Measurements from ENCODE around the gene TPCN1. TPM values are rescaled to one million over a fixed set of nuclear protein-coding genes. Genes with fewer than 3 reads are reported as not detected.

TPCN1 gene
- total RNA-seq, 1 donor from 2014 or later: 27.9 TPM

DNA sequence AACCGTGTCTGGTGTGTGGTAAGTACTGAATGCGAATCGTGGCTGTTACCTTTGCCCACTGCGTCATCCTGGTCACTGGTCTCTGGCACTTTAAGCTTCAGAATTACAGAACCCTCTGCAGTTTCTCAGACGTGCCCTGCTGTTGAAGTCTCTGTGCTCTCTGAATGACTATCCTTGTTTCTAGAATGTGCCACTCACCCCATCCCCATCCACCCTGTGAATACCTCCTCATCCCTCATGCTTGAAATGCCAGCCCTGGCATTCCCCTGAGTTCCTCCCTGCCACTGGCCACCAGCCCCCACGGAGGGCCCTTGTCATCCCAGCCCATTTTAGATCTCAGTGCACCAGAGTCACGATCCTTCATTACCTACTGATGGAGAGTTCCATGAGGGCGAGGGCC lies 21.3 kb downstream of the TPCN1 start:
- no peak for FAIRE-seq
- Histone ChIP-seq H3K36me3 (ENCODE audit: insufficient read depth, low read length) (no peaks in the 10 kb centered on the region), H3K9me3 (ENCODE audit: insufficient read depth, low read depth, low read length) (no peaks in the 10 kb centered on the region), H3K79me2 (ENCODE audit: insufficient read depth, low read length) (peaks cover 3% of the 10 kb centered on the region), H3K4me3 (ENCODE audit: insufficient read depth, low read depth, low read length) (no peak overlapping the region), H2AFZ (ENCODE audit: low read depth, low read length) (no peak overlapping the region), H3K4me2 (ENCODE audit: low read length) (peak overlapping the region; percentile 66), H3K27ac (ENCODE audit: low read depth, low read length) (peak overlapping the region; percentile 90), H4K20me1 (ENCODE audit: insufficient read depth, low read length) (no peaks in the 10 kb centered on the region), H3K27me3 (ENCODE audit: insufficient read depth, low read length) (no peaks in the 10 kb centered on the region), H3K4me1 (ENCODE audit: insufficient read depth, low read length) (peaks cover 53% of the 10 kb centered on the region), H3K9ac (ENCODE audit: low read length) (peak overlapping the region; percentile 72)
- Mint-ChIP-seq H3K4me1 (ENCODE audit: low read depth, unreplicated experiment) (peaks cover 29% of the 10 kb centered on the region), H3K4me3 (ENCODE audit: unreplicated experiment) (peak overlapping the region; percentile 66), H3K27me3 (ENCODE audit: low read depth, unreplicated experiment) (no peaks in the 10 kb centered on the region), H3K27ac (ENCODE audit: unreplicated experiment) (peak overlapping the region; percentile 74), H3K36me3 (ENCODE audit: low read depth, unreplicated experiment) (peaks cover 13% of the 10 kb centered on the region), H3K9me3 (ENCODE audit: unreplicated experiment) (no peaks in the 10 kb centered on the region)
- TF ChIP-seq EZH2 (IDR thresholded peaks at IDR 0.05; ENCODE audit: insufficient read depth, low read length) (no peak), CTCF (IDR thresholded peaks at IDR 0.05; ENCODE audit: insufficient read depth, low read depth, low read length) (no peak)
- no peak for DNase-seq (ENCODE audit: low read depth)

GRCh38 chr12:113244047-113244460 lies 22.8 kb downstream of the TPCN1 start:
- Mint-ChIP-seq H3K4me1 (ENCODE audit: low read depth, unreplicated experiment) (peaks cover 29% of the 10 kb centered on the region), H3K27ac (ENCODE audit: unreplicated experiment) (no peak overlapping the region), H3K9me3 (ENCODE audit: unreplicated experiment) (no peaks in the 10 kb centered on the region), H3K27me3 (ENCODE audit: low read depth, unreplicated experiment) (no peaks in the 10 kb centered on the region), H3K36me3 (ENCODE audit: low read depth, unreplicated experiment) (peaks cover 11% of the 10 kb centered on the region), H3K4me3 (ENCODE audit: unreplicated experiment) (no peak overlapping the region)
- Histone ChIP-seq H3K79me2 (ENCODE audit: insufficient read depth, low read length) (peaks cover 3% of the 10 kb centered on the region), H3K36me3 (ENCODE audit: insufficient read depth, low read length) (no peaks in the 10 kb centered on the region), H3K4me1 (ENCODE audit: insufficient read depth, low read length) (peaks cover 51% of the 10 kb centered on the region), H3K9ac (ENCODE audit: low read length) (peak overlapping the region; percentile 21), H3K27me3 (ENCODE audit: insufficient read depth, low read length) (no peaks in the 10 kb centered on the region), H3K4me3 (ENCODE audit: insufficient read depth, low read depth, low read length) (no peak overlapping the region), H4K20me1 (ENCODE audit: insufficient read depth, low read length) (no peaks in the 10 kb centered on the region), H3K27ac (ENCODE audit: low read depth, low read length) (no peak overlapping the region), H2AFZ (ENCODE audit: low read depth, low read length) (no peak overlapping the region), H3K4me2 (ENCODE audit: low read length) (no peak overlapping the region), H3K9me3 (ENCODE audit: insufficient read depth, low read depth, low read length) (no peaks in the 10 kb centered on the region)
- no peak for DNase-seq (ENCODE audit: low read depth)
- FAIRE-seq: no peak
- no peak for TF ChIP-seq CTCF (IDR thresholded peaks at IDR 0.05; ENCODE audit: insufficient read depth, low read depth, low read length)
- no peak for TF ChIP-seq EZH2 (IDR thresholded peaks at IDR 0.05; ENCODE audit: insufficient read depth, low read length)

- Histone ChIP-seq H3K27ac (ENCODE audit: low read depth, low read length) (no peak overlapping the region), H4K20me1 (ENCODE audit: insufficient read depth, low read length) (no peaks in the 10 kb centered on the region), H3K36me3 (ENCODE audit: insufficient read depth, low read length) (no peaks in the 10 kb centered on the region), H3K79me2 (ENCODE audit: insufficient read depth, low read length) (peaks cover 3% of the 10 kb centered on the region), H3K4me3 (ENCODE audit: insufficient read depth, low read depth, low read length) (no peak overlapping the region), H3K4me1 (ENCODE audit: insufficient read depth, low read length) (peaks cover 46% of the 10 kb centered on the region), H3K9me3 (ENCODE audit: insufficient read depth, low read depth, low read length) (no peaks in the 10 kb centered on the region), H3K9ac (ENCODE audit: low read length) (peak overlapping the region; percentile 21), H3K27me3 (ENCODE audit: insufficient read depth, low read length) (no peaks in the 10 kb centered on the region), H2AFZ (ENCODE audit: low read depth, low read length) (no peak overlapping the region), H3K4me2 (ENCODE audit: low read length) (no peak overlapping the region)
- Mint-ChIP-seq H3K9me3 (ENCODE audit: unreplicated experiment) (no peaks in the 10 kb centered on the region), H3K4me1 (ENCODE audit: low read depth, unreplicated experiment) (peaks cover 26% of the 10 kb centered on the region), H3K27me3 (ENCODE audit: low read depth, unreplicated experiment) (no peaks in the 10 kb centered on the region), H3K27ac (ENCODE audit: unreplicated experiment) (peak overlapping the region; percentile 62), H3K4me3 (ENCODE audit: unreplicated experiment) (no peak overlapping the region), H3K36me3 (ENCODE audit: low read depth, unreplicated experiment) (peaks cover 13% of the 10 kb centered on the region)
- DNase-seq (ENCODE audit: low read depth): no peak
- TF ChIP-seq CTCF (IDR thresholded peaks at IDR 0.05; ENCODE audit: insufficient read depth, low read depth, low read length) (no peak), EZH2 (IDR thresholded peaks at IDR 0.05; ENCODE audit: insufficient read depth, low read length) (no peak)
- FAIRE-seq: no peak
These were observed 23.3 kb downstream of the TPCN1 start for GRCh38 chr12:113244478-113244958.
